Measurements from ENCODE around the gene NINL. TPM values are rescaled to one million over a fixed set of nuclear protein-coding genes. Genes with fewer than 3 reads are reported as not detected.

NINL gene
- total and polyA plus RNA-seq, 2 experiments from 2014 or later: 26.4 to 61.3 TPM

- H3K27ac ChIP-seq: peak overlapping the region; percentile 47
- no peaks in the 10 kb centered on the region for H3K36me3 ChIP-seq
- no peaks in the 10 kb centered on the region for H3K27me3 ChIP-seq
- peaks cover 25% of the 10 kb centered on the region for H3K4me1 ChIP-seq (ENCODE audit: low read depth)
- no peak for TF ChIP-seq CTCF (IDR thresholded peaks at IDR 0.05; ENCODE audit: low read depth, low read length)
- H3K9me3 ChIP-seq (ENCODE audit: low read depth): no peaks in the 10 kb centered on the region
- H3K4me3 ChIP-seq: no peak overlapping the region
- DNase-seq (ENCODE audit: low read depth in 1 of 2, low spot score in 1 of 2): no peak
Measured at GRCh38 chr20:25573288-25574251, 11.8 kb downstream of the NINL start.

GRCh38 chr20:25571817-25572216, 13.5 kb downstream of the NINL start:
- Histone ChIP-seq H3K36me3 (no peaks in the 10 kb centered on the region), H3K9me3 (ENCODE audit: low read depth) (no peaks in the 10 kb centered on the region), H3K4me3 (no peak overlapping the region), H3K4me1 (ENCODE audit: low read depth) (peaks cover 25% of the 10 kb centered on the region), H3K27ac (peak overlapping the region; percentile 75), H3K27me3 (no peaks in the 10 kb centered on the region)
- no peak for DNase-seq (ENCODE audit: low read depth in 1 of 2, low spot score in 1 of 2)
- TF ChIP-seq CTCF (IDR thresholded peaks at IDR 0.05; ENCODE audit: low read depth, low read length): no peak

- no peak overlapping the region for H3K4me3 ChIP-seq
- H3K27ac ChIP-seq: peak overlapping the region; percentile 75
- H3K36me3 ChIP-seq: no peaks in the 10 kb centered on the region
- peaks cover 25% of the 10 kb centered on the region for H3K4me1 ChIP-seq (ENCODE audit: low read depth)
- H3K9me3 ChIP-seq (ENCODE audit: low read depth): no peaks in the 10 kb centered on the region
- DNase-seq (ENCODE audit: low read depth in 1 of 2, low spot score in 1 of 2): no peak
- TF ChIP-seq CTCF (IDR thresholded peaks at IDR 0.05; ENCODE audit: low read depth, low read length): no peak
- H3K27me3 ChIP-seq: no peaks in the 10 kb centered on the region
Measured at GRCh38 chr20:25571240-25571639, 14.1 kb downstream of the NINL start.

GRCh38 chr20:25570148-25570530, 15.2 kb downstream of the NINL start:
- Histone ChIP-seq H3K36me3 (no peaks in the 10 kb centered on the region), H3K27me3 (no peaks in the 10 kb centered on the region), H3K27ac (no peak overlapping the region), H3K4me1 (ENCODE audit: low read depth) (peaks cover 25% of the 10 kb centered on the region), H3K4me3 (no peak overlapping the region), H3K9me3 (ENCODE audit: low read depth) (no peaks in the 10 kb centered on the region)
- DNase-seq (ENCODE audit: low read depth in 1 of 2, low spot score in 1 of 2): no peak
- TF ChIP-seq CTCF (IDR thresholded peaks at IDR 0.05; ENCODE audit: low read depth, low read length): no peak

DNA sequence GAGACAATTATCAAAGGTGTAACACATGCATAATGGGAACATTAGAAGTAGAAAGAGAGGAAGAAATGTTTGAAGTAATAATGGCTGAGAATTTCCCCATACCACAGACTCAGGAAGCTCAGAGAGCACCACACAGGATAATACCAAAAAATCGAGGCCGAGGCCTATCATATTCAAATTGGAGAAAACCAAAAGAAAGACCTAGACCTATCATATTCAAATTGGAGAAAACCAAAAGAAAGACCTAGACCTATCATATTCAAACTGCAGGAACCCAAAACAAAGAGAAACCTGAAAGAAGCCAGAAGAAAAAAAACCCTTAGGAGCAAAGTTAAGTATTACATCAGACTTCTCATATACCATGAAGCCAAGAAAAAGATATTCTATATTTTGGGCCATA, 18.0 kb downstream of the NINL start:
- Histone ChIP-seq H3K9me3 (ENCODE audit: low read depth) (no peaks in the 10 kb centered on the region), H3K27me3 (no peaks in the 10 kb centered on the region), H3K27ac (no peak overlapping the region), H3K4me3 (no peak overlapping the region), H3K36me3 (no peaks in the 10 kb centered on the region), H3K4me1 (ENCODE audit: low read depth) (peaks cover 16% of the 10 kb centered on the region)
- no peak for TF ChIP-seq CTCF (IDR thresholded peaks at IDR 0.05; ENCODE audit: low read depth, low read length)
- DNase-seq (ENCODE audit: low read depth in 1 of 2, low spot score in 1 of 2): no peak
